SK-N-SH (cell line): ENCODE measurements around the gene IGSF23. TPM values are rescaled to one million over a fixed set of nuclear protein-coding genes. Genes with fewer than 3 reads are reported as not detected.
"Not testable (repeated sequence)": the region's sequence is repeated elsewhere in the genome, so short reads cannot be mapped to it uniquely, and the experiment has no call there.

Source experiments
- CTCF ChIA-PET: fragments of 300-600, 350-600 bp; formaldehyde crosslinking; extraction: SDS; loops from one replicate; lab custom pipeline; 2021; lab: Yijun Ruan, JAX
- POLR2A ChIA-PET: fragments of 350-600 bp; sonication (Branson Sonifier 250); formaldehyde crosslinking; extraction: SDS; loops from one replicate; lab custom pipeline; 2020; ENCODE audit warnings: antibody characterized with exemption, inconsistent platforms; lab: Yijun Ruan, JAX
- DNase-seq: peaks from one replicate; pipeline ENCODE4 v3.0.0; 2012
- H2AFZ ChIP-seq: fragments of 200-600 bp; sonication (generic); 2 replicates; pipeline ENCODE4 v1.8.1; 2016; ENCODE audit warnings: antibody characterized with exemption, mild to moderate bottlenecking, low read depth
- H3F3A ChIP-seq: fragments of 200-600 bp; sonication (generic); replicated peaks from 2 replicates; pipeline ENCODE3; 2016; ENCODE audit warnings: antibody characterized with exemption, mild to moderate bottlenecking; ENCODE audit not compliant: insufficient read depth
- H3K27ac ChIP-seq, 2 experiments: fragments of 200-500 bp in 1 of 2; fragments of 200-600 bp in 1 of 2; sonication (Bioruptor generic) in 1 of 2; sonication (generic), shearing (Covaris generic) in 1 of 2; 2 replicates each; pipeline versions ENCODE4 v1.5.1 to v1.6.1; 2014 to 2016; ENCODE audit warnings: low read depth in 2 of 2, inconsistent platforms in 1 of 2, low read length in 1 of 2, mild to moderate bottlenecking in 1 of 2, mixed read lengths in 1 of 2
- H3K27me3 ChIP-seq: fragments of 200-600 bp; sonication (generic), shearing (Covaris generic); 2 replicates; pipeline ENCODE4 v1.6.1; 2016; ENCODE audit warnings: mixed run types; ENCODE audit not compliant: insufficient read depth
- H3K36me3 ChIP-seq, 2 experiments: fragments of 200-500 bp in 1 of 2; fragments of 200-600 bp in 1 of 2; sonication (Bioruptor generic) in 1 of 2; sonication (generic) in 1 of 2; replicated peaks in 1 of 2; 2 replicates each; pipeline versions ENCODE3 to v1.5.1; 2014 to 2016; ENCODE audit warnings: low read length in 1 of 2, mild to moderate bottlenecking in 1 of 2; ENCODE audit not compliant: insufficient read depth in 2 of 2, control insufficient read depth in 1 of 2
- H3K4me1 ChIP-seq, 2 experiments: fragments of 200-500 bp in 1 of 2; fragments of 200-600 bp in 1 of 2; sonication (Bioruptor generic) in 1 of 2; sonication (generic), shearing (Covaris generic) in 1 of 2; 2 replicates each; pipeline versions ENCODE4 v1.5.1 to v1.6.1; 2014 to 2016; ENCODE audit warnings: low read depth in 1 of 2, low read length in 1 of 2, mixed run types in 1 of 2; ENCODE audit not compliant: insufficient read depth in 2 of 2, control insufficient read depth in 1 of 2
- H3K4me2 ChIP-seq: fragments of 200-600 bp; sonication (generic), shearing (Covaris generic); 2 replicates; pipeline ENCODE4 v1.6.1; 2017; ENCODE audit warnings: mixed run types
- H3K4me3 ChIP-seq, 2 experiments: fragments of 200-500 bp in 1 of 2; fragments of 200-600 bp in 1 of 2; sonication (Bioruptor generic) in 1 of 2; sonication (generic), shearing (Covaris generic) in 1 of 2; 2 replicates each; pipeline versions ENCODE4 v1.5.1 to v1.8.1; 2014 to 2016; ENCODE audit warnings: low read depth in 2 of 2, inconsistent platforms in 1 of 2, low read length in 1 of 2, mild to moderate bottlenecking in 1 of 2, mixed read lengths in 1 of 2, moderate library complexity in 1 of 2
- H3K79me2 ChIP-seq: fragments of 200-600 bp; sonication (generic); 2 replicates; pipeline ENCODE4 v1.8.1; 2017; ENCODE audit warnings: mild to moderate bottlenecking; ENCODE audit not compliant: insufficient read depth
- H3K9ac ChIP-seq: fragments of 200-600 bp; sonication (generic); 2 replicates; pipeline ENCODE4 v1.6.1; 2017; ENCODE audit warnings: mixed run types
- H3K9me2 ChIP-seq: fragments of 200-600 bp; sonication (generic); 2 replicates; pipeline ENCODE4 v1.6.1; 2017; ENCODE audit warnings: mixed run types
- H3K9me3 ChIP-seq: fragments of 200-600 bp; sonication (generic); 2 replicates; pipeline ENCODE4 v1.6.1; 2017; ENCODE audit warnings: mixed run types, mild to moderate bottlenecking, moderate library complexity
- H4K20me1 ChIP-seq: fragments of 200-600 bp; sonication (generic); 2 replicates; pipeline ENCODE4 v1.6.1; 2017; ENCODE audit warnings: mild to moderate bottlenecking, mixed run types; ENCODE audit not compliant: insufficient read depth
- CHD2 ChIP-seq: fragments of 150-350 bp; IDR thresholded peaks from 2 replicates; pipeline ENCODE4 v1.6.1; 2018; ENCODE audit warnings: low read length; ENCODE audit not compliant: partially characterized antibody
- ELF1 ChIP-seq: IDR thresholded peaks from 2 replicates; pipeline ENCODE4 v1.4.0; 2012
- EP300 ChIP-seq, 2 experiments: IDR thresholded peaks; 2 replicates each; pipeline versions ENCODE4 v1.4.0 to v1.6.1; 2012; ENCODE audit warnings: borderline replicate concordance in 1 of 2, low read depth in 1 of 2, low read length in 1 of 2
- EZH2phosphoT487 ChIP-seq: fragments of 200-600 bp; sonication (generic); IDR thresholded peaks from 2 replicates; pipeline ENCODE4 v1.6.1; 2017; ENCODE audit warnings: low read depth, mixed run types, mild to moderate bottlenecking, antibody characterized with exemption, moderate library complexity, borderline replicate concordance
- FOXM1 ChIP-seq: IDR thresholded peaks from 2 replicates; pipeline ENCODE4 v1.4.0; 2012; ENCODE audit warnings: low read depth, mild to moderate bottlenecking
- GATA2 ChIP-seq: sonication (generic); formaldehyde crosslinking; IDR thresholded peaks from 2 replicates; pipeline ENCODE4 v1.5.0; 2020; ENCODE audit warnings: mild to moderate bottlenecking, missing genetic modification reagents
- NRF1 ChIP-seq: IDR thresholded peaks from 2 replicates; pipeline ENCODE4 v1.6.1; 2012; ENCODE audit warnings: low read depth, mild to moderate bottlenecking, low read length
- POLR2AphosphoS5 ChIP-seq: IDR thresholded peaks from 2 replicates; pipeline ENCODE4 v1.6.1; 2012; ENCODE audit warnings: low read depth, low read length
- RCOR1 ChIP-seq: fragments of 150-350 bp; IDR thresholded peaks from 2 replicates; pipeline ENCODE4 v1.6.1; 2017; ENCODE audit warnings: antibody characterized with exemption, low read length
- SIN3A ChIP-seq: IDR thresholded peaks from 2 replicates; pipeline ENCODE4 v1.6.1; 2012; ENCODE audit warnings: low read depth, mild to moderate bottlenecking, low read length, moderate library complexity, borderline replicate concordance
- SMC3 ChIP-seq: IDR thresholded peaks from 2 replicates; pipeline ENCODE4 v1.6.1; 2012; ENCODE audit warnings: low read depth, low read length, improper control_type of control experiment
- TAF1 ChIP-seq: IDR thresholded peaks from 2 replicates; pipeline ENCODE4 v1.6.1; 2012; ENCODE audit warnings: low read depth, mild to moderate bottlenecking, low read length, moderate library complexity, borderline replicate concordance
- TCF12 ChIP-seq: IDR thresholded peaks from 2 replicates; pipeline ENCODE4 v1.4.0; 2012
- TEAD4 ChIP-seq: IDR thresholded peaks from 2 replicates; pipeline ENCODE4 v1.4.0; 2012; ENCODE audit warnings: mild to moderate bottlenecking, borderline replicate concordance; ENCODE audit not compliant: insufficient read depth
- YY1 ChIP-seq: IDR thresholded peaks from 2 replicates; pipeline ENCODE4 v1.4.0; 2012; ENCODE audit warnings: low read depth, mild to moderate bottlenecking
- WGBS: methylation state at CpG from one replicate; pipeline ENCODE4 v1.1.6; 2017; ENCODE audit warnings: low lambda C conversion rate; 5-methylcytosine and 5-hydroxymethylcytosine counted together
- polyA plus RNA-seq, 3 experiments: library from polyadenylated mRNA; depleted of rRNA; stranded (reverse); fragments of >200 nt; gene quantifications; 2 replicates each; pipeline ENCODE4 v1.2.3, GENCODE V29; 2012
- TF ChIP-seq, protein P1 (sequence below): fragments of 150-350 bp; IDR thresholded peaks from 2 replicates; pipeline ENCODE4 v1.6.1; 2017; ENCODE audit warnings: antibody characterized with exemption, low read length, low read depth, borderline replicate concordance
- TF ChIP-seq, protein P2 (sequence below): IDR thresholded peaks from 2 replicates; pipeline ENCODE4 v1.4.0; 2012; ENCODE audit warnings: low read depth
- TF ChIP-seq, protein P3 (sequence below): IDR thresholded peaks from 2 replicates; pipeline ENCODE4 v1.4.0; 2012; ENCODE audit warnings: low read depth, borderline replicate concordance

IGSF23 gene
- polyA plus RNA-seq, 1 of the 3 experiments (the other 2 are of a cell fraction): 0.08 TPM

DNA sequence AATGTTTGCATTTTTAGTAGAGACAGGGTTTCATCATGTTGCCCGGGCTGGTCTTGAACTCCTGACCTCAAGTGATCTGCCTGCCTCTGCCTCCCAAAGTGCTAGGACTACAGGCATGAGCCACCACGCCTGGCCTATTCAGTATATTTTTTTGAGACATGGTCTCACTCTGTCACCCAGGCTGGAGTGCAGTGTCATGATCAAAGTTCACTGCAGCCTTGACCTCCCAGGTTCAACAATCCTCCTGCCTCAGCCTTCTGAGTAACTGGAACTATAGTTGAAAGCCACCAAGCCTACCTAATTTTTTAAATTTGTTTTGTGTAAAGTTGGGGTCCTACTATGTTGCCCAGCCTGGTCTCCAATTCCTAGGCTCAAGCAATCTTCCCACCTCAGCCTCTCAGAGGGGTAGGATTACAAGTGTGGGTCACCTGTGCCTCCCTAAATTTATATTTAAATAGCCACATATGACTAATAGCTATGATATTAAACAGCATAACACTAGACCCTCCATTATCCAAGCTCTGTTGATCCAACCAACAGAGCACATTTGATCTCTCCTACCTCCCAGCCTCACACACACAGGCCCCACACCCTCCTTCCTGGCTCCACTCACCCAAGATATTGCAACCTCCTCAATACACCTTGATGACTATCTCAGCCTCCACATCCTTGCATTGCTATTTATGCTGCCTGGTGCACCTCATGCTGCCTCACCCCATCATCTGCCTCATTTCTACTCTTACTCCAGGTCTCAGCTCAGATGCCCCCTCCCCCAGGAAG, 55.8 kb downstream of the IGSF23 start:
- H3K4me3 ChIP-seq: no peak overlapping the region
- TF ChIP-seq POLR2AphosphoS5: no peak
- no peak for TF ChIP-seq YY1

DNA sequence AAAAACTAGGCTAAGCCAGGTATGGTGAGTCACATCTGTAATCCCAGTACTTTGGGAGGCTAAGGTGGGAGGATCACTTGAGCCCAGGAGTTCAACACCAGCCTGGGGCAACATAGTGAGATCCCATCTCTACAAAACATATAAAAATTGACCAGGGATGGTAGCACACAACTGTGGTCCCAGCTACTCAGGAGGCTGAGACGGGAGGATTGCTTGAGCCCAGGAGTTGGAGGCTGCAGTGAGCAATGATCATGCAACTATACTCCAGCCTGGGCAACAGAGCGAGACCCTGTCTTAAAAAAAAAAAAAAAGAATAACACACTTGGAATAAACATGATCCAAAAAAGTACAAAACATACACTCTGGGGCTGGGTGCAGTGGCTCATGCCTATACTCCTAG, 56.7 kb downstream of the IGSF23 start:
- CTCF ChIA-PET: interaction anchor here (1.3 kb wide), 1 partner anchor 12 kb away, joined by 4 read pairs; no protein-coding TSS in a partner anchor
- H3K27ac ChIP-seq, H3K36me3 ChIP-seq, DNase-seq, H3K4me2 ChIP-seq, H3K9me3 ChIP-seq, H3K4me3 ChIP-seq, H3K27me3 ChIP-seq, H3F3A ChIP-seq, H3K79me2 ChIP-seq, H2AFZ ChIP-seq, H3K9me2 ChIP-seq, H3K9ac ChIP-seq, POLR2A ChIA-PET, H3K4me1 ChIP-seq, H4K20me1 ChIP-seq: not testable (repeated sequence)
- WGBS: 78% methylated on average over 2 of the region's 2 CpGs

More for the DNA sequence above, 55.8 kb downstream of the IGSF23 start:
- H3K27ac ChIP-seq: no peak overlapping the region
- peaks cover 7% of the 10 kb centered on the region for H3F3A ChIP-seq
- ChIA-PET CTCF (interaction anchor here (1.3 kb wide), 1 partner anchor 12 kb away, joined by 4 read pairs; no protein-coding TSS in a partner anchor), POLR2A (no interaction called here)
- no peaks in the 10 kb centered on the region for H3K9me3 ChIP-seq
- H3K9me2 ChIP-seq: no peaks in the 10 kb centered on the region
- H3K4me1 ChIP-seq: no peaks in the 10 kb centered on the region
- no peak overlapping the region for H3K9ac ChIP-seq
- H3K79me2 ChIP-seq: no peaks in the 10 kb centered on the region; the same call in 1 of the 2 replicates
- H3K27me3 ChIP-seq: no peaks in the 10 kb centered on the region
- no peaks in the 10 kb centered on the region for H3K36me3 ChIP-seq
- no peak for DNase-seq
- WGBS: 78% methylated on average over 2 of the region's 2 CpGs
- H3K4me2 ChIP-seq: no peak overlapping the region
- H2AFZ ChIP-seq: no peak overlapping the region
- H4K20me1 ChIP-seq: no peaks in the 10 kb centered on the region

DNA sequence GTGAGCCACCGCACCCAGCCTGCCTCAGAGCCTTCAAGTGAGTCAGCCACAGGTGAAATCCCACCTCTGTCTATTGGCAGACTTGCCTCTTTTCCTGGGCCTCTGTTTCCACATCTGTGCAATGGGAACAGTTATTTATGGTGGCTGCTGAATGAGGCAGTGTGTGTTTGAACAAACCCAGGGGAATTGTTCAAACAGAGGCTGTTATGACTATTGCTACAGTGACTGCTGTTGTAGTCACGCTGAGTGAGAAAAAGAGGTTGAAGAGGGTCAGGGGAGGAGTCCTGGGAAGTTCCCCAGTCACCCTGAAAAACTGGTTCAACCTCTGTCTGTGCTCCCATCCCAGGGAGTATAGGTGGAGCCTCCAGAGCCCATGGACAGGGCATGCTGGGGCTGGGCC, 58.0 kb downstream of the IGSF23 start, which contains the start of gene CEACAM19:
Gene CEACAM19, plus strand, starts transcription at position 83 of the 400 bp plus-strand sequence. CDS start 450 bp downstream, outside the sequence.
- ChIA-PET CTCF (interaction anchor here (1.1 kb wide), 1 partner anchor 100 kb away, joined by 3 read pairs; no protein-coding TSS in a partner anchor), POLR2A (no interaction called here)
- H3F3A ChIP-seq: peaks cover 8% of the 10 kb centered on the region
- H3K9ac ChIP-seq: no peak within 1 kb of the TSS
- H3K27ac ChIP-seq: no peak within 1 kb of the TSS
- no peaks in the 10 kb centered on the region for H3K36me3 ChIP-seq
- H3K9me3 ChIP-seq: no peaks in the 10 kb centered on the region
- no peak within 1 kb of the TSS for H3K4me3 ChIP-seq
- H3K9me2 ChIP-seq: no peaks in the 10 kb centered on the region
- H2AFZ ChIP-seq: no peak within 1 kb of the TSS
- H3K4me1 ChIP-seq: no peaks in the 10 kb centered on the region
- H3K4me2 ChIP-seq: no peak within 1 kb of the TSS
- H3K27me3 ChIP-seq: no peaks in the 10 kb centered on the region
- no peak for DNase-seq
- no peaks in the 10 kb centered on the region; the same call in 1 of the 2 replicates for H3K79me2 ChIP-seq
- TF ChIP-seq, protein P1, sequence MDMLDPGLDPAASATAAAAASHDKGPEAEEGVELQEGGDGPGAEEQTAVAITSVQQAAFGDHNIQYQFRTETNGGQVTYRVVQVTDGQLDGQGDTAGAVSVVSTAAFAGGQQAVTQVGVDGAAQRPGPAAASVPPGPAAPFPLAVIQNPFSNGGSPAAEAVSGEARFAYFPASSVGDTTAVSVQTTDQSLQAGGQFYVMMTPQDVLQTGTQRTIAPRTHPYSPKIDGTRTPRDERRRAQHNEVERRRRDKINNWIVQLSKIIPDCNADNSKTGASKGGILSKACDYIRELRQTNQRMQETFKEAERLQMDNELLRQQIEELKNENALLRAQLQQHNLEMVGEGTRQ: no peak
- TF ChIP-seq SIN3A (no peak), POLR2AphosphoS5 (no peak), TCF12 (no peak), RCOR1 (no peak), ELF1 (no peak), TAF1 (no peak), YY1 (no peak), NRF1 (no peak), CHD2 (no peak), TEAD4 (no peak), EZH2phosphoT487 (no peak), EP300 (IDR thresholded peaks at IDR 0.05; ENCODE audit: borderline replicate concordance in 1 of 2, low read depth in 1 of 2, low read length in 1 of 2) (no peak), SMC3 (no peak), FOXM1 (no peak), GATA2 (no peak)
- TF ChIP-seq, protein P2, sequence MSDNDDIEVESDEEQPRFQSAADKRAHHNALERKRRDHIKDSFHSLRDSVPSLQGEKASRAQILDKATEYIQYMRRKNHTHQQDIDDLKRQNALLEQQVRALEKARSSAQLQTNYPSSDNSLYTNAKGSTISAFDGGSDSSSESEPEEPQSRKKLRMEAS: no peak
- TF ChIP-seq, protein P3, sequence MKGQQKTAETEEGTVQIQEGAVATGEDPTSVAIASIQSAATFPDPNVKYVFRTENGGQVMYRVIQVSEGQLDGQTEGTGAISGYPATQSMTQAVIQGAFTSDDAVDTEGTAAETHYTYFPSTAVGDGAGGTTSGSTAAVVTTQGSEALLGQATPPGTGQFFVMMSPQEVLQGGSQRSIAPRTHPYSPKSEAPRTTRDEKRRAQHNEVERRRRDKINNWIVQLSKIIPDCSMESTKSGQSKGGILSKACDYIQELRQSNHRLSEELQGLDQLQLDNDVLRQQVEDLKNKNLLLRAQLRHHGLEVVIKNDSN: no peak
- TF ChIP-seq, all 33 proteins: peak for 0
- no peaks in the 10 kb centered on the region for H4K20me1 ChIP-seq
- 6% methylated on average over 1 of the region's 2 CpGs for WGBS
